A673 (cell line): Measurements from ENCODE around the gene CARMIL1. TPM values are rescaled to one million over a fixed set of nuclear protein-coding genes. Genes with fewer than 3 reads are reported as not detected.

Experiments
- BruUV-seq: library from RNA; stranded (reverse); fragments of 400-500 nt; replicated peaks from 2 replicates; lab custom pipeline; 2021; lab: Mats Ljungman, UMichigan
- CTCF ChIA-PET: fragments of 300-600 bp; sonication (Branson Sonifier 250); formaldehyde crosslinking; loops from one replicate; lab custom pipeline; 2022; ENCODE audit warnings: antibody characterized with exemption; lab: Charles Lee
- POLR2A ChIA-PET: fragments of 300-600 bp; sonication (Branson Sonifier 250); formaldehyde crosslinking; loops from one replicate; lab custom pipeline; 2022; ENCODE audit warnings: antibody characterized with exemption; ENCODE audit not compliant: low non-redundant PET; lab: Charles Lee
- DNase-seq: peaks from one replicate; pipeline ENCODE4 v3.0.0-alpha.2; 2015; ENCODE audit warnings: low spot score
- H3K27ac ChIP-seq: fragments of 200-600 bp; sonication (generic); 2 replicates; pipeline ENCODE4 v1.5.1; 2016; ENCODE audit warnings: mixed run types, low read depth, mild to moderate bottlenecking, mixed read lengths, antibody characterized with exemption, low read length; ENCODE audit not compliant: poor library complexity, severe bottlenecking
- H3K27me3 ChIP-seq: fragments of 200-600 bp; sonication (generic); replicated peaks from 2 replicates; pipeline ENCODE4 v1.6.1; 2017; ENCODE audit warnings: mixed run types, low read depth, mild to moderate bottlenecking, mixed read lengths, antibody characterized with exemption, low read length; ENCODE audit not compliant: insufficient read depth, poor library complexity
- H3K36me3 ChIP-seq: fragments of 200-600 bp; sonication (generic); 2 replicates; pipeline ENCODE4 v1.6.1; 2016; ENCODE audit warnings: mixed run types, mild to moderate bottlenecking, mixed read lengths, antibody characterized with exemption, low read length; ENCODE audit not compliant: insufficient read depth, poor library complexity, severe bottlenecking
- H3K4me1 ChIP-seq: fragments of 200-600 bp; sonication (generic); 2 replicates; pipeline ENCODE4 v1.6.1; 2017; ENCODE audit warnings: mixed run types, mild to moderate bottlenecking, mixed read lengths, antibody characterized with exemption, low read length; ENCODE audit not compliant: insufficient read depth, poor library complexity, severe bottlenecking
- H3K4me3 ChIP-seq: fragments of 200-600 bp; sonication (generic); 2 replicates; pipeline ENCODE4 v1.5.1; 2016; ENCODE audit warnings: low read depth, mixed run types, mild to moderate bottlenecking, mixed read lengths, low read length; ENCODE audit not compliant: poor library complexity, severe bottlenecking
- H3K9me3 ChIP-seq: fragments of 200-600 bp; sonication (generic); 2 replicates; pipeline ENCODE4 v1.6.1; 2016; ENCODE audit warnings: mixed run types, low read depth, mild to moderate bottlenecking, mixed read lengths, antibody characterized with exemption, low read length; ENCODE audit not compliant: poor library complexity, severe bottlenecking
- EZH2 ChIP-seq: fragments of 200-600 bp; sonication (generic); IDR thresholded peaks from 2 replicates; pipeline ENCODE4 v1.6.1; 2017; ENCODE audit warnings: borderline replicate concordance, low read depth, mild to moderate bottlenecking, mixed read lengths, antibody characterized with exemption, low read length; ENCODE audit not compliant: poor library complexity, severe bottlenecking
- intact Hi-C: fragments of 100-400 bp; cut with micrococcal nuclease; formaldehyde crosslinking; loops from one replicate; pipeline ENCODE4 v1.10.0; 2022; ENCODE audit not compliant: unreplicated experiment
- total RNA-seq: library from RNA; stranded (reverse); gene quantifications from 2 replicates; pipeline ENCODE4 v1.2.3, GENCODE V29; 2021
- TF ChIP-seq, protein P1 (sequence below): fragments of 300-800, 200-600 bp; sonication (generic); conservative IDR thresholded peaks from 2 replicates; pipeline ENCODE4 v1.5.1; 2017; ENCODE audit warnings: low read depth, mild to moderate bottlenecking, antibody characterized with exemption, low read length, moderate library complexity, mixed read lengths

CARMIL1 gene
- total RNA-seq, 1 experiment from 2014 or later: 7.2 TPM

- intact Hi-C loops: no loop called here
Observed at GRCh38 chr6:25251426-25251825, 27.7 kb upstream of the CARMIL1 start.

GRCh38 chr6:25253351-25253750 lies 25.8 kb upstream of the CARMIL1 start:
- H3K36me3 ChIP-seq: no peaks in the 10 kb centered on the region
- DNase-seq: no peak
- CTCF ChIA-PET: no interaction called here
- POLR2A ChIA-PET: no interaction called here
- H3K4me3 ChIP-seq: no peak overlapping the region
- BruUV-seq: no TSS peak
- no peaks in the 10 kb centered on the region for H3K27me3 ChIP-seq
- no peaks in the 10 kb centered on the region for H3K4me1 ChIP-seq
- intact Hi-C loops: no loop called here
- H3K27ac ChIP-seq: no peak overlapping the region
- H3K9me3 ChIP-seq: no peaks in the 10 kb centered on the region
- TF ChIP-seq EZH2: no peak
- TF ChIP-seq, protein P1, sequence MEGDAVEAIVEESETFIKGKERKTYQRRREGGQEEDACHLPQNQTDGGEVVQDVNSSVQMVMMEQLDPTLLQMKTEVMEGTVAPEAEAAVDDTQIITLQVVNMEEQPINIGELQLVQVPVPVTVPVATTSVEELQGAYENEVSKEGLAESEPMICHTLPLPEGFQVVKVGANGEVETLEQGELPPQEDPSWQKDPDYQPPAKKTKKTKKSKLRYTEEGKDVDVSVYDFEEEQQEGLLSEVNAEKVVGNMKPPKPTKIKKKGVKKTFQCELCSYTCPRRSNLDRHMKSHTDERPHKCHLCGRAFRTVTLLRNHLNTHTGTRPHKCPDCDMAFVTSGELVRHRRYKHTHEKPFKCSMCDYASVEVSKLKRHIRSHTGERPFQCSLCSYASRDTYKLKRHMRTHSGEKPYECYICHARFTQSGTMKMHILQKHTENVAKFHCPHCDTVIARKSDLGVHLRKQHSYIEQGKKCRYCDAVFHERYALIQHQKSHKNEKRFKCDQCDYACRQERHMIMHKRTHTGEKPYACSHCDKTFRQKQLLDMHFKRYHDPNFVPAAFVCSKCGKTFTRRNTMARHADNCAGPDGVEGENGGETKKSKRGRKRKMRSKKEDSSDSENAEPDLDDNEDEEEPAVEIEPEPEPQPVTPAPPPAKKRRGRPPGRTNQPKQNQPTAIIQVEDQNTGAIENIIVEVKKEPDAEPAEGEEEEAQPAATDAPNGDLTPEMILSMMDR: no peak

More at GRCh38 chr6:25251426-25251825, 27.7 kb upstream of the CARMIL1 start:
- no peak for DNase-seq
- Histone ChIP-seq H3K4me3 (no peak overlapping the region), H3K9me3 (no peaks in the 10 kb centered on the region), H3K36me3 (no peaks in the 10 kb centered on the region), H3K27me3 (no peaks in the 10 kb centered on the region), H3K27ac (no peak overlapping the region), H3K4me1 (no peaks in the 10 kb centered on the region)
- POLR2A ChIA-PET: no interaction called here
- no TSS peak for BruUV-seq
- CTCF ChIA-PET: interaction anchor here (0.9 kb wide), 1 partner anchor 14 kb away, joined by 5 read pairs; no protein-coding TSS in a partner anchor
- TF ChIP-seq, protein P1: no peak
- no peak for TF ChIP-seq EZH2

DNA sequence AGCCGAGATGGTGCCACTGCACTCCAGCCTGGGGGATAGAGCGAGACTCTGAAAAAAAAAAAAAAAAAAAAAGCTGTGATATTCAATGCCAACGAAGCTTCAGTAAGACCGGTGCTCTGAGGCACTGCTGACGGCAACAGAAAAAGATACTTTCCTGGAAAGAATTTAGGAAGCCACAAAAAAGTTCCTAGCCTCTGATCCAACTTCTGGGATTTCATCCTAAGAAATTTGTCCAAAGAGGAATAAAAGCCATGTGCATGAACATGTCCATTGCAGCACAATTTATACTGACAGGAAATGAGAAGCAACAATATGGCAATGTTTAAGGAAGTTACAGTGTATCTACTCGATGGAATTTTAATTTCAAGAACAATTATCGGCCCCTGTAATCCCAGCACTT lies 24.5 kb upstream of the CARMIL1 start:
- ChIA-PET CTCF (interaction anchor here (0.6 kb wide), 1 partner anchor 236 kb away, joined by 3 read pairs; no protein-coding TSS in a partner anchor), POLR2A (no interaction called here)
- Histone ChIP-seq H3K36me3 (no peaks in the 10 kb centered on the region), H3K27ac (no peak overlapping the region), H3K4me3 (no peak overlapping the region), H3K27me3 (no peaks in the 10 kb centered on the region), H3K9me3 (no peaks in the 10 kb centered on the region), H3K4me1 (no peaks in the 10 kb centered on the region)
- no TSS peak for BruUV-seq
- intact Hi-C loops: no loop called here
- TF ChIP-seq, protein P1: no peak
- no peak for DNase-seq
